HTR-8/SVneo (cell line): Measurements from ENCODE around the gene APOH.

ENCODE experiments used
- DNase-seq: peaks from one replicate; pipeline ENCODE4 v3.0.0; 2011; ENCODE audit warnings: low spot score, mixed read lengths; ENCODE audit not compliant: insufficient read length
- FAIRE-seq: peaks from 2 replicates; lab custom pipeline; 2011; peaks lifted over from hg19 to GRCh38; lab: Jason Lieb, UNC

The APOH gene

GRCh38 chr17:66240013-66240412 is 10.8 kb upstream of the APOH start:
- no peak for FAIRE-seq

GRCh38 chr17:66235377-66235994 is 6.3 kb upstream of the APOH start:
- DNase-seq = no peak
- no peak for FAIRE-seq

More at GRCh38 chr17:66240013-66240412, 10.8 kb upstream of the APOH start:
- no peak for DNase-seq

- no peak for FAIRE-seq
These were observed 5.4 kb upstream of the APOH start for GRCh38 chr17:66234611-66235010.

GRCh38 chr17:66233023-66233753 is 4.0 kb upstream of the APOH start:
- no peak for FAIRE-seq
- DNase-seq = no peak

More at GRCh38 chr17:66234611-66235010, 5.4 kb upstream of the APOH start:
- DNase-seq = no peak

- FAIRE-seq = no peak
- DNase-seq = no peak
These were observed 1.8 kb upstream of the APOH start for GRCh38 chr17:66230922-66231591.

GRCh38 chr17:66229783-66230538 is 746 bp upstream of the APOH start:
- DNase-seq (no peak), FAIRE-seq (no peak)

- DNase-seq (no peak), FAIRE-seq (no peak)
These were observed 1.8 kb downstream of the APOH start for GRCh38 chr17:66227212-66228045.

- DNase-seq (no peak), FAIRE-seq (peak; percentile 60)
These were observed 6.3 kb downstream of the APOH start for GRCh38 chr17:66222798-66223350.

GRCh38 chr17:66221755-66222530 is 7.3 kb downstream of the APOH start:
- no peak for FAIRE-seq

GRCh38 chr17:66221343-66221742 is 7.9 kb downstream of the APOH start:
- FAIRE-seq (no peak), DNase-seq (no peak)

More at GRCh38 chr17:66221755-66222530, 7.3 kb downstream of the APOH start:
- no peak for DNase-seq

GRCh38 chr17:66220079-66220835 is 9.0 kb downstream of the APOH start:
- FAIRE-seq (peak; percentile 57), DNase-seq (no peak)

GRCh38 chr17:66215529-66215911 is 13.7 kb downstream of the APOH start:
- no peak for FAIRE-seq
- no peak for DNase-seq

- DNase-seq = no peak
- no peak for FAIRE-seq
These were observed 14.2 kb downstream of the APOH start for GRCh38 chr17:66214884-66215528.

GRCh38 chr17:66211047-66211810 is 18.0 kb downstream of the APOH start:
- FAIRE-seq = no peak
- DNase-seq = no peak

GRCh38 chr17:66210208-66210574 is 19.0 kb downstream of the APOH start:
- DNase-seq (no peak), FAIRE-seq (no peak)

- peak; percentile 38 for FAIRE-seq
These were observed 21.3 kb downstream of the APOH start for GRCh38 chr17:66207936-66208335.

More at GRCh38 chr17:66207936-66208335, 21.3 kb downstream of the APOH start:
- no peak for DNase-seq
